Inferior parietal cortex (tissue), 1 donor: Measurements from ENCODE around the gene CD109.
A peak's percentile ranks its signal among the peaks of the same experiment; 100 is the strongest.
"Not testable (repeated sequence)": the region's sequence is repeated elsewhere in the genome, so short reads cannot be mapped to it uniquely, and the experiment has no call there.

Experiments used
- DNase-seq: peaks from one replicate; pipeline ENCODE4 v3.0.0-alpha.2; 2016; ENCODE audit errors: extremely low spot score

CD109 gene

GRCh38 chr6:73695619-73696421, at the start of gene CD109:
CD109 (plus strand) TSS chr6:73696203; CDS start chr6:73696216, 13 bp downstream.
- DNase-seq, result no peak

DNA sequence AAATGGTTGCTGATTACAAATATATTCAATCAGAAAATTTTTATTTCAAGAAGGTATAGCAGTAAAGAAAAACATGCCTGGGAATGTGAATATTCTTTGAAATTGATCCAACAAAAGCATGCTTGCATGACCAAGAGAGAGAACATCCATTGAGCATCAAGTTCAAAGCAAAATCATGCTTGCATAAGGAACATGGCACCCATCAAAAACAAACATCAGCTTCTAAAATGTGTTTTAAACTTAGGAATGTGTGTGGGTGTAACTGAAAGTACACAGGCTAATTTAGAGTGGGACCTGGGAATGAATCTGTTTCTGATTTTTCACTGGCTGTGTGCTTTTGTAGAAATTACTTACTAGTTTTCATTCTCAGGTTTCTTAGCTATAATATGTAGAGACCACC, 47.8 kb upstream of the CD109 start:
- no peak for DNase-seq

DNA sequence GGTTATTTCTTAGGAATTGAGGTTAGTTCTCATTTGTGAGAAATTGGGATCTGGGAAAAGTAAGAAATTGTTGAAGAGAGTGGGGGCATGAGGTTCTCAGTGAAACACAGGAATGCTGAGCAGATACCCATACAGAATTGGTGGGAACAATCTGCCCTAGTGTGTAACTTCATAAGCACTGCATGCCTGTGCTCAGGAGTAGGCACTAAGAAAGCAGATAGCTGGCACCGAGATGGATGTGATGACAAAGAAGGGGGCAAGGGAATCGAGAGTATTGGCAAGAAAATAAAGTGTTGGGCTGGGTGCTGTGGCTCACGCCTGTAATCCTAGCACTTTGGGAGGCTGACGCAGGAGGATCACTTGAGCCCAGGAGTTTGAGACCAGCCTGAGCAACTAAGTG, 46.2 kb upstream of the CD109 start:
- no peak for DNase-seq

DNA sequence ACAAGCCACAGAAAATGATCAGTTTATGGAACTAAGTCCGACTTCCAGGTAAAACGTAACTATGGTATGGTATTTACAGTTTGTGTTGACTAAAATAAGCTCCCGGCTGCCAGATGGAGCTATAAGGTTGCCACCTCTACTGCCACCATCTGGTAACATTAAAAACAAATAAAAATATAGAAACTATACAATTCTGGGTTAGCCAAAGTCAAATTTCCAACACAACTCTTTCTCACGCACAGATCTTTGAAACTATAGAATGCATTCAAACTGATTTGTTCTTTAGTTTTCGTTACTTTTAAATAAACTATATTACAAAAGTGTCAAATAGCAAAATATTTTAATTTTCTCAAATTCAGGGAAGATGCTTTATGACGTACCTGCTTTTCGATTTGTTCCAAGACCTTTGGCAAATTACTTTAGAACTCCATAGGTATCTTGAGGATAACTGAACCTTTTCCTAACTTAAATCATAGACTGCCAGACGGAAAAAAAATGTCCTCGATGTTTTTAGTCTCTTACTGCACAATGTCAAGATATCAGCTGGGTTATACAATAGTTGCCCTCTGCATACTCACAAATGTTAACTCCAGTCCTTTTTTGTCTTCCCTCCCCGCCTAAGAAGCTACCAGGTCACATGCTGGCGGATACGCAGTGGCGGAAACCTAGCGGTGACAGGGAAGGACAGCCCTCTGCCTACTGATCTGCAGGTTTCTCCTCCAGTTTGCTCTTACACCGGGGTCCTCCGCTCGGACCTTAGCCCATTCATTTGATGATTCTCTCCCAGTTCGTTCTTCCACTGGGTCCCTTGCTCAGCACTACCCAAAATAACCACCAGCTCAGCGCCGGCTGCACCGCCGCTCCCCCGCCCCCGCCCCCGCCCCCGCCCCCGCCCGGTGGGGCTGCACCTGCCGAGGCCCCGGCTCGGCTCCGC, 43.1 kb upstream of the CD109 start:
- DNase-seq, result peak; percentile 77

- peak; percentile 94 for DNase-seq
These were observed 42.2 kb upstream of the CD109 start, which contains the start of gene SLC17A5 for GRCh38 chr6:73653571-73654424. SLC17A5 (minus strand) TSS chr6:73653992; CDS start chr6:73653886, 106 bp downstream.

- no peak for DNase-seq
These were observed 40.6 kb upstream of the CD109 start for GRCh38 chr6:73655341-73655917.

DNA sequence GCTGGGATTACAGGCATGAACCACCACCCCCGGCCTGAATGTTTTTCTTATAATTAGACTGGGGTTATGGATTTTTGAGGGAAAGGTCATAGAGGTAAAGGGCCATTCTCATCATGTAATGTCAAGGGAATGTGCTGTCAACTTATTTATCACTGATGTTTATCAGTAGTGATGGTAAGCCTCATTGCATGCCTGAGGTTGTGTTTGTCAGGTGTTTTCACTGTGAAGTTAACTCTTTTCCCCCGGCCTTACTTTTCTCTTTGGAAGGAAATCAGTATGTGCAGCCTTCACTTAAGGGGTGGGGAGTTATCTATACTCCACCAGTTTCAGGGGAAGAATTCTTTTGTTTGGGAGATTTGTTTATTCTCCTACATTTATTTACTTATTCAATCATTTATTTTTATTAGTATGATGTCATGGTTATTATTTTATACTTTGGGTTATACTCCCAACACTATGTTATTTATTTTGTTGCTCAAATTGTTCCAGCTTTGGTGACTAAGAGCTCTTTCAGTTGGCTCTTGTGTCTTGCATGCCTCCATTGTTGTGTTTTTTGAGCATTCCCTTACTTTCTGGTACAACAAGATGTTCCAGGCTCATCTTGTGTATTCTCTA, 39.4 kb upstream of the CD109 start:
- DNase-seq, result no peak

GRCh38 chr6:73657201-73657600, 38.8 kb upstream of the CD109 start:
- DNase-seq, result no peak

DNA sequence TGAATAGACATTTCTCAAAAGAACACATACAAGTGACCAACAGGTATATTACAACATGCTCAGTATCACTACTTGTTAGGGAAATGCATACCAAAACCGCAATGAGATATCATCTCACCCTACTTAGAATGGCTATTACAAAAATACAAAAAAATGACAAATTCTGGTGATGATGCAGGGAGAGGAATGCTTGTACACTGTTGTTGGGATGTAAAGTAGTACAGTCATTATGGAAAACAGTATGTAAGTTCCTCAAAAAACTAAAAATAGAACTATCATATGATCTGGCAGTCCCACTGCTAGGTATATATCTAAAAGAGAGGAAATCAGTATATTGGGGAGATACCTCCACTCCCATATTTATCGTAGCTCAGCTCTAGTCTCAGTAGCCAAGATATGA, 31.3 kb upstream of the CD109 start:
- DNase-seq, result no peak

DNA sequence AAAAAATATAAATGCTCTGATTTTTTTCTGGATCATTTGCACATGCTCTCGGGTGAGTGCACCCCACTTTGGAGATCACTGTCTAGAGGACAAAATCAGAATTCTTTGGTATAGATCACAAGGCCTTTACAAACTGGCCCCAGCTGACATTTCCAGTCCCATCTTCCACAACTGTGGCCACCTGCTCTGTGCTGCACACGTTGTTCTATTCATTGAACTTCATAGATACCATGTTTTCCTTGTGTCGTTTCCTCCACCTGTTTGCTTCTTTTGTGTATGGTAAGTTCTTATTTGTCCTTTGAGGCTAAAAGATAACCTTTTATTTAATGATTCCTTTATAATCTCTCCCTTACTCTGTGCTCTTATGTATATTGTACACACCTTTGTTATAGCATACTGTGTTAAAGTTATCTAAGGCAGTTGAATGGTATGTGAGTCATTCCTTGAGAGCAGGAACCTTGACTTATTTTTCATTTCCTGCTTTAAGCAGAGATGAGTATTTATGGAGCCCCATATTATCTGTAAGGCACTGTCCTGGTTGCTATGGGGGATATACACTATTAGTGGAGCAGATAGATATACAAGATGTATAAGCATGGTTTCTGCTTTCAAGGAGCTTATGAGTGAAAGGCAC, 30.2 kb upstream of the CD109 start:
- no peak for DNase-seq

GRCh38 chr6:73666393-73666792, 29.6 kb upstream of the CD109 start:
- DNase-seq, result no peak

GRCh38 chr6:73667798-73668197, 28.2 kb upstream of the CD109 start:
- DNase-seq, result no peak

DNA sequence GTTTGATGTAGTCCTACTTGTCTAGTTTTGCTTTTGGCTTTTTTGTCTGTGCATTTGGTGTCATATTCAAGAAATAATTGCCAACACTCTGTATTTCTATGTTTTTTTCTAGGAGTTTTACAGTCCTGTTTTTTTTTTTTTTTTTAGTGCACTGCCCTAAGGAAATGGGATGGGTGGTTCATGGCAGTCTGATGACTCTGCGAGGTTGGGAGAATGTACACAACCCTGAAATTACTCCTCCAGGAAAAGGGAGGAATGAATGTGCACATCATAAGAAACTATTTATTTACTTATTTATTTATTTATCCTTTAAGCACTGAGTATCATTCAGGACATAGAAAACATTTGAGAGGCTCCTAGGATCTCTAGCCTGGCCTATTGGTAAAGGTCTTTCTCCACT, 27.0 kb upstream of the CD109 start:
- DNase-seq, result no peak

- no peak for DNase-seq
These were observed 23.9 kb upstream of the CD109 start for GRCh38 chr6:73671911-73672685.

- DNase-seq, result peak; percentile 95
These were observed 20.4 kb upstream of the CD109 start for GRCh38 chr6:73675466-73676098.

- no peak for DNase-seq
These were observed 17.0 kb upstream of the CD109 start for GRCh38 chr6:73679009-73679408.

- not testable (repeated sequence) for DNase-seq
These were observed 16.2 kb upstream of the CD109 start for GRCh38 chr6:73679846-73680245.

- DNase-seq, result no peak
These were observed 15.6 kb upstream of the CD109 start for GRCh38 chr6:73680289-73680918.

GRCh38 chr6:73683574-73683973, 12.4 kb upstream of the CD109 start:
- DNase-seq, result not testable (repeated sequence)
